CD8-positive, alpha-beta memory T cell (primary cell): ENCODE results near the gene MYO6. TPM values are rescaled to one million over a fixed set of nuclear protein-coding genes. Genes with fewer than 3 reads are reported as not detected.
A peak's percentile ranks its signal among the peaks of the same experiment; 100 is the strongest.

ENCODE experiments used
- CTCF ChIA-PET: fragments of 350-600 bp; sonication (Branson Sonifier 250); formaldehyde crosslinking; loops from one replicate; lab custom pipeline; 2021; ENCODE audit warnings: antibody characterized with exemption; lab: Charles Lee
- POLR2A ChIA-PET: fragments of 350-600 bp; sonication (Branson Sonifier 250); formaldehyde crosslinking; loops from one replicate; lab custom pipeline; 2021; ENCODE audit warnings: antibody characterized with exemption; lab: Charles Lee
- DNase-seq, 5 donors: peaks; one replicate each; pipeline versions ENCODE4 v3.0.0 to v3.0.0-alpha.2; 2020 to 2022; ENCODE audit warnings: mixed read lengths in 1 of 5
- H3K27ac ChIP-seq: one replicate; pipeline ENCODE4 v1.7.0; 2013; ENCODE audit warnings: low read depth, mild to moderate bottlenecking, low read length, moderate library complexity
- H3K27me3 ChIP-seq: 2 replicates; pipeline ENCODE4 v1.7.0; 2013; ENCODE audit warnings: low read length, mild to moderate bottlenecking; ENCODE audit not compliant: insufficient read depth, poor library complexity, severe bottlenecking
- H3K36me3 ChIP-seq: 2 replicates; pipeline ENCODE4 v1.7.0; 2013; ENCODE audit warnings: mild to moderate bottlenecking, low read length, moderate library complexity; ENCODE audit not compliant: insufficient read depth
- H3K4me1 ChIP-seq: 2 replicates; pipeline ENCODE4 v1.7.0; 2013; ENCODE audit warnings: mild to moderate bottlenecking, low read length, moderate library complexity; ENCODE audit not compliant: insufficient read depth
- H3K4me3 ChIP-seq: 2 replicates; pipeline ENCODE4 v1.7.0; 2013; ENCODE audit warnings: mild to moderate bottlenecking, low read length
- H3K9me3 ChIP-seq: 2 replicates; pipeline ENCODE4 v1.7.0; 2013; ENCODE audit warnings: mild to moderate bottlenecking, low read length
- H3K27ac Mint-ChIP-seq, 8 donors: one replicate each; pipeline ENCODE4 v1.8.0; 2020 to 2021; ENCODE audit warnings: mixed read lengths in 8 of 8, mild to moderate bottlenecking in 6 of 8, inconsistent platforms in 3 of 8, moderate library complexity in 3 of 8
- H3K27me3 Mint-ChIP-seq, 2 donors: one replicate each; pipeline ENCODE4 v1.8.0; 2020 to 2021; ENCODE audit warnings: mixed read lengths in 2 of 2, mild to moderate bottlenecking in 1 of 2, moderate library complexity in 1 of 2
- H3K36me3 Mint-ChIP-seq, 3 donors: one replicate each; pipeline ENCODE4 v1.8.0; 2020 to 2021; ENCODE audit warnings: mixed read lengths in 3 of 3, inconsistent platforms in 1 of 3, mild to moderate bottlenecking in 1 of 3
- H3K4me1 Mint-ChIP-seq, 3 donors: one replicate each; pipeline ENCODE4 v1.8.0; 2020 to 2021; ENCODE audit warnings: mixed read lengths in 3 of 3, inconsistent platforms in 1 of 3, mild to moderate bottlenecking in 1 of 3
- H3K4me3 Mint-ChIP-seq, 7 donors: one replicate each; pipeline ENCODE4 v1.8.0; 2020 to 2021; ENCODE audit warnings: mixed read lengths in 7 of 7, mild to moderate bottlenecking in 6 of 7, moderate library complexity in 4 of 7, inconsistent platforms in 2 of 7
- H3K9me3 Mint-ChIP-seq, 5 donors: one replicate each; pipeline ENCODE4 v1.8.0; 2020 to 2022; ENCODE audit warnings: mixed read lengths in 5 of 5, mild to moderate bottlenecking in 3 of 5, moderate library complexity in 2 of 5, inconsistent platforms in 1 of 5
- polyA plus RNA-seq: library from polyadenylated mRNA; unstranded; fragments of 300-500 nt; fragmentation: Illumina TruSeq; gene quantifications from one replicate; pipeline ENCODE4 v1.2.3, GENCODE V29; 2021
- total RNA-seq, 2 experiments: library from RNA; stranded (reverse); gene quantifications; one replicate each; pipeline ENCODE4 v1.2.3, GENCODE V29; 2021

Gene MYO6
- total and polyA plus RNA-seq, 3 experiments from 2014 or later: 5.4 to 6.5 (median 5.8) TPM

DNA sequence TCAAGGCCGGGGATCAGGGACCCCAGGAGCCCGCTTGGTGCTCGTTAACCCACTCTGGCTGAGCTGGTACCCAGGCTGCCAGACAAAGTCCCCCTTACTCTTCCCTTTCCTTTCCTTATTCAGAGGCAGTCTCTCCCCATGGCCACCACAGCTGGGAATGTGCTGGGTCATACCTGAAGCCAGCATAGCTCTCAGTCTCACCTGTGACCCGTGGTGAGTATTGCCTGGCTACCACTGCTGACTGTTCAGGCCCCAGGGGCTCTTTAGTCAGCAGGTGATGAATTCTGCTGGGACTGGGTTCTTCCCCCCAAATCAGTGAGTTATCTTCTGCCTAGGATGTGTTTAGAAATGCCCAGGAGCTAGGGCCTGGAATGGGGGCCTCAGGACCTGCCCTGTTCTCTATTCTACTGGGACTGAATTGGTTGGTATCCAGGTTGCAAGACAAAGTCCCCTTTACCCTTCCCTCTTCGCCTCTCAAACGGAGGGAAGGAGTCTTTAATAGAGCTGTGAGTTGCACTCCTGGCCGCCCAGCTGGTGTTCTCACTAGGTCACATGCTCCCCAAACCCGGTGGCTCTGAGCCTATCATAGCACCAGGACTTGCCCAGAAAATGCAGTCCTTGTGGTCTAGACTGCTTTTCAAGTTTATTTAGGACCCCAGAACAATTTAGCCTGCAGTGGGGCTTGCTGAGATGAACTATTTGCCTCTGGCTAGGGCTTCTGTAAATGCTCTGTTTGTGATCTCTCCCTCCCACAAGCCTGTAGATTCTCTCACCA is 64.6 kb downstream of the MYO6 start:
- POLR2A ChIA-PET: no interaction called here
- H3K27me3 ChIP-seq: no peaks in the 10 kb centered on the region
- Mint-ChIP-seq H3K36me3 (peaks cover 7 to 8% (median 7%) of the 10 kb centered on the region in 3 donors), H3K4me1 (no peaks in the 10 kb centered on the region), H3K27ac (no peak overlapping the region), H3K4me3 (peak overlapping the region in 1 of 7 donors; percentile 42), H3K9me3 (peaks cover 0 to 3% (median 0%) of the 10 kb centered on the region in 5 donors), H3K27me3 (no peaks in the 10 kb centered on the region)
- DNase-seq: no peak
- no peak overlapping the region for H3K4me3 ChIP-seq
- no peaks in the 10 kb centered on the region for H3K9me3 ChIP-seq
- H3K27ac ChIP-seq: no peak overlapping the region
- no peaks in the 10 kb centered on the region for H3K36me3 ChIP-seq
- CTCF ChIA-PET: no interaction called here
- no peaks in the 10 kb centered on the region for H3K4me1 ChIP-seq

DNA sequence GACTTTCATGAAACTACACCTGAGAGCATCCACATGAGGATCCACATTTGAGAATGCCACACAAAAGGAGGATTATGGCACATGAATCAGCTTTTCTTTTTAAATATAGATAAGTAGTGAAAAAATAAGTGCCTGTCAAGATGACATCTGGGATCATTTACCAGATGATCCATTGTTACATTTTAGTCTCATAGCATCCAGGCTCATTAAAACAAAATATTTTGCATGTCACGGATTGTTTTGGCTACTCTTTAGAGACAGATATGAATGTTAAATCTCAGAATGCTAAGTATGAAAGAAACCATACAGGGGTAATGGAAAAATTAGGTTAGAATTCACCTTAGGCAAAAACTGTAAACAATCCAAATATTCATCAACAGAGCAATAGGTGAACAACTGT is 66.7 kb downstream of the MYO6 start:
- no peaks in the 10 kb centered on the region for H3K9me3 ChIP-seq
- Mint-ChIP-seq H3K4me3 (no peak overlapping the region), H3K27me3 (no peaks in the 10 kb centered on the region), H3K4me1 (no peaks in the 10 kb centered on the region), H3K27ac (no peak overlapping the region), H3K9me3 (peaks cover 0 to 3% (median 0%) of the 10 kb centered on the region in 5 donors), H3K36me3 (peaks cover 7 to 8% (median 7%) of the 10 kb centered on the region in 3 donors)
- H3K4me3 ChIP-seq: no peak overlapping the region
- no peaks in the 10 kb centered on the region for H3K27me3 ChIP-seq
- no peaks in the 10 kb centered on the region for H3K4me1 ChIP-seq
- H3K27ac ChIP-seq: no peak overlapping the region
- DNase-seq: no peak
- H3K36me3 ChIP-seq: no peaks in the 10 kb centered on the region
- ChIA-PET CTCF (interaction anchor here (1.0 kb wide), 1 partner anchor 11 kb away, joined by 3 read pairs; no protein-coding TSS in a partner anchor), POLR2A (no interaction called here)

DNA sequence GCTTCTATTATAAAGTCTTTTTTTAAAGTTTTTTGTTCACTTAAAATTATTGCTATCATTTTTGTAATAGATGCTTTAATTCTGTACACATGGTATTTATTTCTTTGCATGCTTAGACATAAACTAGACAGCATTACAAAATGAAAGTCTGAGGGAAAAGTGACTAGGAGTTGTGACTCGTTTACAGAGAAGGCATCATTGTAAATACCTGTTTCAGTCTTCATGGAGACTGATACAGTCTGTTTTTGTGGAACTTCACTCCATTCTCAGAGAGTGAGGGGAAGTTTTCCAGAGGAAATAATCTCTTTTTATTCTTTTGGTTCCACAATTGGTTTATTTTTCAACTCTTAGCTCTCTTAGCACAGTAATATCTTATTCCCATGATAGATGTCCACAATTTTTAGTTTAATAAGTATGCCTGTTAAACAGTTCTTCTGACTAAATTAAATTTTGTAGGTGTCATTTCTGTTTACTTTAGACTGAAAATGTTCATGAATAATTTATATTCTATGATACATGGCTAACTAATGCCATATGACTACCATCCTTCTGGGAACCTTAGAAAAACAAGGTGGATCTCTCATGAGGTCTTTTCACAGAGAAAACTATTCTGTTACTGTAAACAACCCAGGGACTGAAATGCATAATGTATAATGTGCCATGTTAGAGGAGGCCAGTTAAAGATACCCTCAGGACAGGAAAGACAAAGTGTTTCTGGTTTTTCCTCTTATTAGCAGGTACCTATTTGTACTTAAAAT is 69.2 kb downstream of the MYO6 start:
- H3K36me3 Mint-ChIP-seq: peaks cover 4 to 8% (median 7%) of the 10 kb centered on the region in 3 donors
- H3K27ac ChIP-seq: no peak overlapping the region
- H3K9me3 Mint-ChIP-seq: no peaks in the 10 kb centered on the region
- H3K27me3 ChIP-seq: no peaks in the 10 kb centered on the region
- H3K9me3 ChIP-seq: no peaks in the 10 kb centered on the region
- DNase-seq: no peak
- H3K4me3 Mint-ChIP-seq: no peak overlapping the region
- H3K27ac Mint-ChIP-seq: no peak overlapping the region
- POLR2A ChIA-PET: no interaction called here
- no peaks in the 10 kb centered on the region for H3K27me3 Mint-ChIP-seq
- H3K4me1 Mint-ChIP-seq: no peaks in the 10 kb centered on the region
- H3K36me3 ChIP-seq: no peaks in the 10 kb centered on the region
- CTCF ChIA-PET: no interaction called here
- no peaks in the 10 kb centered on the region for H3K4me1 ChIP-seq
- H3K4me3 ChIP-seq: no peak overlapping the region

DNA sequence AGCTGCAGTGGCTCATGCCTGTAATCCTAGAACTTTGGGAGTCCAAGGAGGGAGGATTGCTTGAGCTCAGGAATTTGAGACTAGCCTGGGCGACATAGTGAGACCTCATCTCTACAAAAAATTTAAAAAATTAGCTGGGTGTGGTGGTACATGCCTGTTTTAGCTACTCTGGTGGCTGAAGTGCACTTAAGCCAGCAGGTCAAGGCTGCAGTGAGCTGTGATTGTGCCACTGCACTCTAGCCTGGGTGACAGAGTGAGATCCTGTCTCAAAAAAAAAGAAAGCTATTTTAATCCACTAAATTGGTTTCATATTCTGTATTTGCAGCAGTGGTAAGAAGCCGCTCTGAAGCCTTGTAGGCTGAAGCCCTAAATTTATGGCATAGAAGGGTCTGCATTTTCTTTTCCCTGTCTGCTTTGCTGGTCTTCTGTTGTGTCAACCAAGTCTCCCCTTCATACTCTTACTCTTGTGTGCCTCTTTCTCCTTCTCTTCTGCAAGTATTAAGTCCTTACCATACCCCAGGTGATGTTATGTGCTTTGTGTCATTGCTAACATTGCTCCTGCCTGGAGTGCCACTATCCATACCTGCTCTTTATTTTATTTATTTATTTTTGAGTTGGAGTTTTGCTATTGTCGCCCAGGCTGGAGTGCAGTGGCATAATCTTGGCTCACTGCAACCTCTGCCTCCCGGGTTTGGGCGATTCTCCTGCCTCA is 70.9 kb downstream of the MYO6 start:
- Mint-ChIP-seq H3K4me3 (no peak overlapping the region), H3K36me3 (peaks cover 0 to 6% (median 0%) of the 10 kb centered on the region in 3 donors), H3K27ac (peak overlapping the region in 1 of 8 donors; percentile 30), H3K9me3 (no peaks in the 10 kb centered on the region), H3K27me3 (no peaks in the 10 kb centered on the region), H3K4me1 (peaks cover 0 to 2% (median 0%) of the 10 kb centered on the region in 3 donors)
- CTCF ChIA-PET: no interaction called here
- Histone ChIP-seq H3K4me3 (no peak overlapping the region), H3K9me3 (no peaks in the 10 kb centered on the region), H3K27me3 (no peaks in the 10 kb centered on the region), H3K4me1 (no peaks in the 10 kb centered on the region), H3K36me3 (no peaks in the 10 kb centered on the region), H3K27ac (no peak overlapping the region)
- POLR2A ChIA-PET: no interaction called here
- DNase-seq: no peak

DNA sequence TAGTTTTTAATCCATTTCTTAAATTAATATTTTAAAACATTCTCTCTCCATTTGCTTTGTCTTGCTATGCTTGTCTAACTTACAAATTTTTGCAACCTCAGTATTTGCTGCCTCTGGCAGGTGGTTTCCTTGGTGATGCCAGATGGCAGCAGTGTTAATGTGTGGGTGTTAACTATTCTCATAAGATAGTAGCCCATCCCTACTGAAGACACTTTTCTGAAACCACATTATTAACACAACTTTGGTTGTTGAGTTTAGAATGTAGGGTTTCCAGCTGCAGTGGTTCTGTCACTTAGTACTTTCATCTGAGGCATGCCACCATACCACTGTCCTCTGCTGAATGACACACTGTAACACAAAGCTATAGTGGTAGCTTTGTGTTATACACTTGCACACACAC is 75.1 kb downstream of the MYO6 start:
- Histone ChIP-seq H3K4me1 (no peaks in the 10 kb centered on the region), H3K36me3 (no peaks in the 10 kb centered on the region), H3K9me3 (no peaks in the 10 kb centered on the region), H3K27me3 (no peaks in the 10 kb centered on the region), H3K4me3 (no peak overlapping the region), H3K27ac (no peak overlapping the region)
- ChIA-PET CTCF (no interaction called here), POLR2A (no interaction called here)
- Mint-ChIP-seq H3K4me3 (no peak overlapping the region), H3K27me3 (no peaks in the 10 kb centered on the region), H3K9me3 (no peaks in the 10 kb centered on the region), H3K4me1 (peaks cover 0 to 2% (median 0%) of the 10 kb centered on the region in 3 donors), H3K27ac (no peak overlapping the region), H3K36me3 (peaks cover 0 to 2% (median 2%) of the 10 kb centered on the region in 3 donors)
- no peak for DNase-seq

DNA sequence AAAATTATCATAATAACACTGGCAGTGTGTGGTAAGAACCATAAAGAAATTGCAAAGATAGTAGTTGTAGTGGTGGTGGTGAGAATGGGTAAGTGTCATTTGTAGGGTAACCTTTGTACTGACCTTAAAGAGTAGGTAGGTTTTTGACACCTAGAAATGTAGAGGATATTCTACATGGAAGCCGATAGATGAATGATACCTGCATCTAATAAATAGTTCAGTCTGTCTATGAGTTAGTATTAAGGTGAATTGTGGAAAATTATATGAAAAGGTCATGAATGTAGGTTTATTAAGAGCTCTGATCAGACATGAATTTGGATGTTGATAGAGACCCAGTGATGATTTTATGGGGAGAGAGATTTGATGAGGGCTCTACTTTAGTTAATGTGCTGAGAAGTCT is 78.1 kb downstream of the MYO6 start:
- no peaks in the 10 kb centered on the region for H3K27me3 ChIP-seq
- Mint-ChIP-seq H3K4me3 (no peak overlapping the region), H3K9me3 (no peaks in the 10 kb centered on the region), H3K27ac (no peak overlapping the region), H3K4me1 (peaks cover 0 to 2% (median 0%) of the 10 kb centered on the region in 3 donors), H3K36me3 (peaks cover 0 to 6% (median 2%) of the 10 kb centered on the region in 3 donors), H3K27me3 (no peaks in the 10 kb centered on the region)
- ChIA-PET CTCF (no interaction called here), POLR2A (no interaction called here)
- H3K36me3 ChIP-seq: no peaks in the 10 kb centered on the region
- no peaks in the 10 kb centered on the region for H3K4me1 ChIP-seq
- H3K4me3 ChIP-seq: no peak overlapping the region
- no peak overlapping the region for H3K27ac ChIP-seq
- H3K9me3 ChIP-seq: no peaks in the 10 kb centered on the region
- no peak for DNase-seq

DNA sequence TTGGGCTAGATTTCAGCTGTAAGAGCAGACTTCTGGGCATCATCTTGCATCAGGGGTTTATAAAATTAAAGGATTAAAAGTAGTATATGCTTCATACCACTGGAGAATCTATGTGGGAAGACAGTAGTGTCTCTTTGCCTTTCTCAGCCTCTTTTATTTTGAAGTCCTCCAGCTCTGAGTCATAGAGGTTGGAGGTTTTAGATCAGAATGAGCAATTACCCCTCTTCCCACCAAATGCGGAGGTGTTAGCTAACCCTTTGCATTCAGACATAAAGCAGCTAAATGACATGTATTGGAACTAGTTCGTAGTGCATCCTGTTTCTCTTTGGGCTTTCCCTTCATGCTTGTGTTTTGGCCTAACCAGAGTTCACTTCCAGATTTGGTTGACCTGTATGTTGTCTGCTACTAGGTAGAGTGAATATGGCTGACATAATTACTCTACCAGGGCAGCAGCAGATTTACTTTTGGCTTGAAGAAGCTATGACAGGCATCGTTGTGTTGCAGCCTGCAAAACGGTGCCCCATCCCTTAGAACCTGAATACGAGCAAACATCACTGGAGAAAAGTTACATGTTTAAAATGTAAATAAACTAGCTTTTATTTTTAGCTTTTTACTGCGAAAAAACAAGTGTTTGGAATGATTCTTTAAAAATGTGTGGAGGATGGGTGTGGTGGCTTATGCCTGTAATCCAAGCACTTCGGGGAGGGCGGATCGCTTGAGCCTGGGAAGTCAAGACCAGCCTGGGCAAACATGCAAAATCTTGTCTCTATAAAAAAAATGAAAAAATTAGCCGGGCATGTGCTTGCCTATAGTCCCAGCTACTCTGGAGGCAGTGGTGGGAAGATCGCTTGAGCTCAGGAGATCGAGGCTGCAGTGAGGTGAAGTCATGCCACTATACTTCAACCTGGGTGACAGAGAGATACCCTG is 82.2 kb downstream of the MYO6 start:
- no peak for DNase-seq
- CTCF ChIA-PET: no interaction called here
- H3K27me3 ChIP-seq: no peaks in the 10 kb centered on the region
- no peak overlapping the region for H3K4me3 ChIP-seq
- Mint-ChIP-seq H3K27me3 (no peaks in the 10 kb centered on the region), H3K27ac (no peak overlapping the region), H3K36me3 (peaks cover 7 to 21% (median 8%) of the 10 kb centered on the region in 3 donors), H3K4me1 (no peaks in the 10 kb centered on the region), H3K4me3 (no peak overlapping the region), H3K9me3 (no peaks in the 10 kb centered on the region)
- POLR2A ChIA-PET: no interaction called here
- no peaks in the 10 kb centered on the region for H3K36me3 ChIP-seq
- H3K9me3 ChIP-seq: no peaks in the 10 kb centered on the region
- H3K27ac ChIP-seq: no peak overlapping the region
- no peaks in the 10 kb centered on the region for H3K4me1 ChIP-seq
